DOHH2 (cell line): ENCODE measurements around the gene SH2D7.

ENCODE experiments used
- H3F3A ChIP-seq: fragments of 200-600 bp; sonication (generic), shearing (Covaris generic); 2 replicates; pipeline ENCODE4 v1.6.0; 2016; ENCODE audit warnings: antibody characterized with exemption, mild to moderate bottlenecking; ENCODE audit not compliant: control insufficient read depth, insufficient read depth
- H3K27ac ChIP-seq: fragments of 200-600 bp; sonication (generic); 2 replicates; pipeline ENCODE4 v1.5.1; 2014; ENCODE audit warnings: low read depth, mild to moderate bottlenecking, low read length, moderate library complexity
- H3K27me3 ChIP-seq: fragments of 200-600 bp; sonication (generic); 2 replicates; pipeline ENCODE4 v1.6.1; 2014; ENCODE audit warnings: mild to moderate bottlenecking, low read length, mixed read lengths; ENCODE audit not compliant: control insufficient read depth
- H3K36me3 ChIP-seq: fragments of 200-600 bp; sonication (generic); 2 replicates; pipeline ENCODE4 v1.6.1; 2014; ENCODE audit warnings: mild to moderate bottlenecking, low read length, moderate library complexity, mixed read lengths; ENCODE audit not compliant: control insufficient read depth
- H3K4me1 ChIP-seq: fragments of 200-600 bp; sonication (generic); 2 replicates; pipeline ENCODE4 v1.6.1; 2014; ENCODE audit warnings: mild to moderate bottlenecking, low read length, mixed read lengths; ENCODE audit not compliant: control insufficient read depth
- H3K4me2 ChIP-seq: fragments of 200-600 bp; sonication (generic); 2 replicates; pipeline ENCODE4 v1.6.0; 2014; ENCODE audit warnings: mild to moderate bottlenecking, low read length, moderate library complexity
- H3K4me3 ChIP-seq: fragments of 200-600 bp; sonication (generic); 2 replicates; pipeline ENCODE4 v1.5.1; 2014; ENCODE audit warnings: mild to moderate bottlenecking, low read length, mixed read lengths
- H3K79me2 ChIP-seq: fragments of 200-600 bp; sonication (generic); 2 replicates; pipeline ENCODE4 v1.6.1; 2014; ENCODE audit warnings: mild to moderate bottlenecking, low read length, mixed read lengths; ENCODE audit not compliant: control insufficient read depth
- H3K9me2 ChIP-seq: fragments of 200-600 bp; sonication (generic); replicated peaks from 2 replicates; pipeline ENCODE4 v1.6.1; 2014; ENCODE audit warnings: mild to moderate bottlenecking, low read length, mixed read lengths; ENCODE audit not compliant: control insufficient read depth
- H3K9me3 ChIP-seq: fragments of 200-600 bp; sonication (generic); 2 replicates; pipeline ENCODE4 v1.6.1; 2014; ENCODE audit warnings: antibody characterized with exemption, low read length, mixed read lengths; ENCODE audit not compliant: control insufficient read depth, insufficient read depth
- H4K20me1 ChIP-seq: fragments of 200-600 bp; sonication (generic); 2 replicates; pipeline ENCODE4 v1.6.0; 2014; ENCODE audit warnings: low read depth, mild to moderate bottlenecking, antibody characterized with exemption, low read length, moderate library complexity; ENCODE audit not compliant: control insufficient read depth, insufficient read depth
- EZH2phosphoT487 ChIP-seq: fragments of 200-600 bp; sonication (generic); IDR thresholded peaks from 2 replicates; pipeline ENCODE4 v1.6.1; 2017; ENCODE audit warnings: borderline replicate concordance, mild to moderate bottlenecking, antibody characterized with exemption, low read length, moderate library complexity, mixed read lengths
- TF ChIP-seq, protein P1 (sequence below): fragments of 200-600 bp; sonication (generic); IDR thresholded peaks from one replicate; pipeline ENCODE4 v1.5.1; 2014; ENCODE audit warnings: antibody characterized with exemption, mild to moderate bottlenecking, low read depth, low read length; ENCODE audit not compliant: poor library complexity, severe bottlenecking

SH2D7 gene

DNA sequence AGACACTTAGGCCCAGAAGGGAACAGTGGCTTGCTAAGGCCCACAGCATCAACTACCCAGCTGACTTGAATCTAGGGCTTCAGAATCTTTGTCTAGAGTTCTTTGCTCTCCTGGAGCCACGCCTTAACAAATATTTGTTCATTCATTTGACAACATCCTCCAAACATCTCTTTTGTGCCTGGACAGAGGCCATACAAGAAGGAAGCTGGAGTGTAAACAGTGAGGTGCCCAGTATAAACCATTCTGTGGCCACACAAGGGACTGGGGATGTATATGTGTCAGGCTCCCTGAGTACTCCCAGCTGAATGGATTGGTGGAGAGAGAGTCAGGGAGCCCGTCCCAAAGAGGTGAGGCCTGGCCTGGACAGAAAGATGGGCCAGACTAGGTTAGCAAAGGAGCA is 35.5 kb downstream of the SH2D7 start:
- H4K20me1 ChIP-seq: no peaks in the 10 kb centered on the region
- peaks cover 7% of the 10 kb centered on the region for H3F3A ChIP-seq
- no peaks in the 10 kb centered on the region for H3K79me2 ChIP-seq
- H3K9me3 ChIP-seq: no peaks in the 10 kb centered on the region
- no peaks in the 10 kb centered on the region for H3K36me3 ChIP-seq
- H3K4me2 ChIP-seq: no peak overlapping the region
- no peak overlapping the region for H3K4me3 ChIP-seq
- H3K4me1 ChIP-seq: peaks cover 14% of the 10 kb centered on the region
- no peaks in the 10 kb centered on the region for H3K9me2 ChIP-seq
- H3K27me3 ChIP-seq: 0 out of 2 replicates have a peak, but pooled peaks cover 4% of the 10 kb centered on the region
- TF ChIP-seq, protein P1, sequence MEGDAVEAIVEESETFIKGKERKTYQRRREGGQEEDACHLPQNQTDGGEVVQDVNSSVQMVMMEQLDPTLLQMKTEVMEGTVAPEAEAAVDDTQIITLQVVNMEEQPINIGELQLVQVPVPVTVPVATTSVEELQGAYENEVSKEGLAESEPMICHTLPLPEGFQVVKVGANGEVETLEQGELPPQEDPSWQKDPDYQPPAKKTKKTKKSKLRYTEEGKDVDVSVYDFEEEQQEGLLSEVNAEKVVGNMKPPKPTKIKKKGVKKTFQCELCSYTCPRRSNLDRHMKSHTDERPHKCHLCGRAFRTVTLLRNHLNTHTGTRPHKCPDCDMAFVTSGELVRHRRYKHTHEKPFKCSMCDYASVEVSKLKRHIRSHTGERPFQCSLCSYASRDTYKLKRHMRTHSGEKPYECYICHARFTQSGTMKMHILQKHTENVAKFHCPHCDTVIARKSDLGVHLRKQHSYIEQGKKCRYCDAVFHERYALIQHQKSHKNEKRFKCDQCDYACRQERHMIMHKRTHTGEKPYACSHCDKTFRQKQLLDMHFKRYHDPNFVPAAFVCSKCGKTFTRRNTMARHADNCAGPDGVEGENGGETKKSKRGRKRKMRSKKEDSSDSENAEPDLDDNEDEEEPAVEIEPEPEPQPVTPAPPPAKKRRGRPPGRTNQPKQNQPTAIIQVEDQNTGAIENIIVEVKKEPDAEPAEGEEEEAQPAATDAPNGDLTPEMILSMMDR: no peak
- TF ChIP-seq EZH2phosphoT487: no peak
- no peak overlapping the region for H3K27ac ChIP-seq

DNA sequence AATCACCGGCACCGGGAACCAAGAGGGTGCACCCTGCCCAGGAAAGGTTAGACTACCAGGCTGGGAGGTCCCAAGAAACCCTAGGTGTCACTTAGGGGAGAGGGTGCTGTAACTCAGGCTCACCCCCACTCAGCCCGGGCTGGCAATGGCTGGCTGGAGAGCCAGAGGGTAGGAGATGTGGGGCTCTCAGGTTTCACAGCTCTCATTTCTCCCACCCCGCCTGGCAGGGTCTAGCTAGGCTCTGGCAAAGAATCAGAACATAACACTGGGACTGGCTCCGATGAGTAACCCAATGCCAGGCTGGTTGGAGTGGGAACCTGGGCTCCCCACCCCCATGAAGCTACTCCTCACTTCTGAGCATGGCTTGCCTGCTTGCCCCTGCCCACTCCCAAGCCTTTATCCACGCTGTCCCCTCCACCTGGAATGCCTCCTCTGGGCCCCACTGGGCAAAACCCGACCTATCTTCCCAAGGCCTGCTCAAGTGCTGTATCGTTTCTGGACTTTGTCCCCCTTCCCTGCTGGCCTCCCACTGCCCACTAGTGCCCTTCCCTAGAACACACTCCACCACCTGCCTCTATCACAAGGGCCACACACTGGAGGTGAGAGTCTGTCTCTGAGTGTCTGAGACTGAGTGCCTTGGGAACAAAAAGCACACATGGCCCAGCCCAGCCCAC is 36.9 kb downstream of the SH2D7 start:
- 0 out of 2 replicates have a peak, but pooled peaks cover 4% of the 10 kb centered on the region for H3K27me3 ChIP-seq
- peaks cover 7% of the 10 kb centered on the region for H3F3A ChIP-seq
- H3K79me2 ChIP-seq: no peaks in the 10 kb centered on the region
- H3K9me2 ChIP-seq: no peaks in the 10 kb centered on the region
- no peaks in the 10 kb centered on the region for H3K36me3 ChIP-seq
- H3K27ac ChIP-seq: no peak overlapping the region
- H3K4me3 ChIP-seq: no peak overlapping the region
- H3K9me3 ChIP-seq: no peaks in the 10 kb centered on the region
- TF ChIP-seq EZH2phosphoT487: no peak
- TF ChIP-seq, protein P1: no peak
- no peak overlapping the region for H3K4me2 ChIP-seq
- no peaks in the 10 kb centered on the region for H4K20me1 ChIP-seq
- H3K4me1 ChIP-seq: peaks cover 14% of the 10 kb centered on the region

DNA sequence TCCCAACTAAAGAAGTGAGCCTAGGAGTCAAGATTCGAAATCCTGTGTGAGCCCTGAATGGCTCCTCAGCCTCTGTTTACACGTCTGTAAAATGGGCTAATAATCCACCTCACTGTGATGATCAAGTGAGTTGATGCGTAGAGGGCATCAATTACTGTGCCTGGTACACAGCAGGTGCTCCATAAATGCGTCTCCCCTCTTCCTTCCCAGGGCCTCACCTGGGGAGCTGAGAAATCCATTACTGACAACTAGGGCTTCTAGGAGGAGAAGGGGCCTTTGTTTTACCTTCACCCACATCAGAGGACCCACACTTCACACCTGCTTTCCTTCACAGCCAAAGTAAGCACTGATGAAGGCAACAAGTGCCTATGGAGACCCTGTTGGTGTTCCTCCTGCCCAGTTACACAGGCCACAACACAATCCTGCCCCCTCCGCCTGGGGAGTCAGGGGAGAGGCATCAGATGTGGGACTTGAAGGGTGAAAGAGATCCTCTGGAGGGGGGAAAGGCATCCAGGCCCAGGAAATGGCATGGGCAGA is 37.5 kb downstream of the SH2D7 start:
- peaks cover 7% of the 10 kb centered on the region for H3F3A ChIP-seq
- TF ChIP-seq, protein P1: no peak
- TF ChIP-seq EZH2phosphoT487: no peak
- H3K4me3 ChIP-seq: no peak overlapping the region
- no peaks in the 10 kb centered on the region for H3K36me3 ChIP-seq
- no peaks in the 10 kb centered on the region for H3K9me2 ChIP-seq
- H3K9me3 ChIP-seq: no peaks in the 10 kb centered on the region
- peaks cover 14% of the 10 kb centered on the region for H3K4me1 ChIP-seq
- H3K27ac ChIP-seq: no peak overlapping the region
- no peak overlapping the region for H3K4me2 ChIP-seq
- no peaks in the 10 kb centered on the region for H4K20me1 ChIP-seq
- H3K79me2 ChIP-seq: no peaks in the 10 kb centered on the region
- H3K27me3 ChIP-seq: 0 out of 2 replicates have a peak, but pooled peaks cover 4% of the 10 kb centered on the region
